T47D (cell line): ENCODE data around the gene ASB10.

Experiments used
- DNase-seq, 2 experiments: peaks; one replicate each; pipeline versions ENCODE4 v3.0.0 to v3.0.0-alpha.2; 2011 to 2012; ENCODE audit warnings: low read depth in 1 of 2, low spot score in 1 of 2
- JUND ChIP-seq: IDR thresholded peaks from 2 replicates; pipeline ENCODE4 v1.6.1; 2012; ENCODE audit warnings: low read depth
- in situ Hi-C: cut with HindIII; loops from 2 replicates; pipeline ENCODE4 v1.10.0; 2016; ENCODE audit warnings: low sequenced_read_pairs, low pct_unique_long_range_greater_than_20kb

ASB10 gene

DNA sequence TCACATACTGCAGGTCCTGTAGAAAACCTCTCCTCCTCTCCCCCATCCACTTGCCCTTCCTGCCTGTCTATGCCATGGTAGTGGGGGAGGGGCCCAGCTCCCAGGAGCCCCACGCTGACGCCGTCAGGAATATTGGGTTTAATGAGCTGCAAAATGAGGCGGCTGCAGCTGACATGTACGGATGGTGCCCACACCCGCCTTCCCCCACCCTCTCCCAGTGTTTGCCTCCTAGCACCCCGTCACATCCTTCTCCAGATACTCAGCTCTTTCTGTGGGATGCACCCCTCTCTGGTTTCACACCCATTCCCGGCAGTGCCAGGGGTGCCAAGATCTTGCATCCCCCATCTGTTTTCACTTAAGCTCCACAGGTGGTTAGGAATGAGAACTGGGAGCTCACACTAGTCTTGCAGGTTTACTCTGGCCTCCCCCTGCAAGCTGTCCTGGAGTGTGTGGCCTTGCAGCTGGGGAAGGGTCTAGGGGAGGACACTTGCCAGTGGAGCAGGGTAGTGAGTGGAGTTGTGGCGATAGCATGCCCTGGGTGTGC is 45.7 kb downstream of the ASB10 start:
- no peak for TF ChIP-seq JUND
- no peak for DNase-seq
- in situ Hi-C loops: no loop called here

DNA sequence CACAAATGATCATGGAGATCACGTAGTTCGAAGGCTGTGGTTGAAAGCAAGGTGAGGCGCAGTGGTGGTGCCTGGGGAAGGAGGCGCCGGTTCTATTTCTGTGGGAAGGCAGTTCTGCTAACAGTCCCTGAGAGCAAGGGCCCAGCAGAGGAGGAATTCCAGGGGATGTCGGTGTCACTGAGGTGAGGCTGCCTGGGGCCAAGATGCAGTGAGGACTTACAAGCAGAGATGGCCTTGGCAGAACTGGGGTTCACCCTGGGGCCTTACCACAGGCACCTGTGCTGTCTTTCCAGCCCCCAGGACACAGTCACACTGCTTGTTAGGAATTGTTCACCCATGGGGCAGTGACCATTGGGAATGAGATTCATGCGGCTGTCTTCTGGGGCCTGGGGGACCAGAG is 46.2 kb downstream of the ASB10 start:
- TF ChIP-seq JUND: no peak
- no peak for DNase-seq
- in situ Hi-C loops: no loop called here

DNA sequence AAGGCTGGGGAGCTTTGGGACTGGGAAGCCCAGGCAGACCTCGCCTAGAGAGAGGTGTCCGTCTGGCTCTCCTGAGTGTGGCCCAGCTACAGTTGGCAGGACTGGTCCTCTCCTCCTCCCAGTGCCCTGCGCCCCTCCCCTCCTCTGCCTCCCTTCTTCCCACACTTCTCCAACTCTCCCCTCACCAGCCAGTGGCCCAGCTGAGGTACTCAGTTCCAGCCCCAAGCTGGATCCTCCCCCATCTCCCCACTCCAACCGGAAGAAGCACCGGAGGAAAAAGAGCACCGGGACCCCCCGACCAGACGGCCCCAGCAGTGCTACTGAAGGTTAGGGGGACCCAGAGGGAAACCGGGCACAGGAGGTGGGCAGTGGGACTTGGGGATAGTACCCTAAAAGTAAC is 47.3 kb downstream of the ASB10 start:
- in situ Hi-C loops: no loop called here
- TF ChIP-seq JUND: no peak

DNA sequence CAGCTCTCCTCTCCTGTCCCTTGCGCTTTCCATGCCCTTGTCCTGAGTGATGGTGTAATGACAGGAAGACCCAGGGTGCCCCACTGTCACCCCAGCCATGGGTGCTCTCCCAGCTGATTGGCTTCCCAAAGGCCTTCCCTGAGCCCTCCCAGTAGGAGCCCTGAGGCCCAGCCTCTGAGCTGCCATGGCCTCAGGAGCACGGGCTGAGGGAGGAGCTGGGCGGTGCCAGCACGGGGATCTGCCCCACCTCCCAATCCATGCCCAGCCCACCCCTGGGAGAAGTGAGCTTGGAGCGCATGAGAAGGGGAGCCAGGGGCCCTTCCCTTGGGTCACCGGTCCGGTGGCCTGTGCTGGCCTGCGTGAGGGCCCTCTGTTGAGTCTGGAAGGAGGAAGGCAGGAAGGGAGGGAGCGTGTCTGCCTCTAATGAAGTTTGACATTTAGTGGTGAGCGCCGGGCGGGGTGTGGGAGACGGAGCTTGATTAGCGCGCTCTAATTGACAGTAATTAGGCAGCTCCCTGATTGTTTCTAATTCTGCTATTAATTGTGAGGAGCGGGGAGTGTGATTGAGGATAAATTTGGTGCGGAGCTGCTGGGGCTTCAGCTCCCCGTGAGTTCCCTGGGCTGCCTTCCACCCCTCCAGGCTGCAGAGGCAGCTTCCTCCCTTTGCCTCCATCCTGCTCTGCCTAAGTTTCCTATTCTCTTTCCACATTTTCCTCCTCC is 47.8 kb downstream of the ASB10 start:
- DNase-seq: no peak
- TF ChIP-seq JUND: no peak
- in situ Hi-C loops: no loop called here

More for the DNA sequence above, 47.3 kb downstream of the ASB10 start:
- no peak for DNase-seq

DNA sequence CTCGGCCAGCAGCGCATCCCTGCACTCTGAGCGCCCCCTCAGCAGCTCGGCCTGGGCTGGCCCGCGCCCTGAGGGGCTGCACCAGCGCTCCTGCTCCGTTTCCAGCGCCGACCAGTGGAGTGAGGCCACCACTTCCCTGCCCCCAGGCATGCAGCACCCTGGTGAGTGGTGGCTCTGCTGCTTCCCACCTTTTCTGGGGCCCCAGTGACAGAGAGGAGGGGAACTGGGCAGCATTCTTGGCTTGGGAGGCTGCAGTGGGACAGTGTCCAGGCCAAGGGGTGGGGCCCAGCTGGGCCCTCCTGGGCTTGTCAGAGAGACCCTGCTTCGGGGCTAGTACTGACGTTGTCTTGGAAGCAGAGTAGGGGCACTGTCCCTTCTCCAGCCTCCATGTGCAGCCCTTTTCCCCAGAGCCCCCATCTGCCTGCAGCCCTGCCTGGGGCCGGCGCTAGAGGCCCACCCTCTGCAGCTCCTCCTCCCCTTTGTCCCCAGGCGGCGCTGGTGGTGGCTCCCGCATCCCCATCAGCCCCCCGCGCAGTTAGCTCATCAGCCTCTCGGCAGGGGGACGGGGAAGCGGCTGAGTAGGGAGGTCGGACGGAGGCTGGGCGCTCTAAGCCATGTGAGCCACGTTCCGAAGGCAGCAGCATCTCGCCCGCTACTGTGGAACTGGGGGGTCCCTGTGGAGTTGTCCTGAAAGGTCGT is 48.7 kb downstream of the ASB10 start:
- DNase-seq: no peak
- TF ChIP-seq JUND: no peak
- in situ Hi-C loops: no loop called here

DNA sequence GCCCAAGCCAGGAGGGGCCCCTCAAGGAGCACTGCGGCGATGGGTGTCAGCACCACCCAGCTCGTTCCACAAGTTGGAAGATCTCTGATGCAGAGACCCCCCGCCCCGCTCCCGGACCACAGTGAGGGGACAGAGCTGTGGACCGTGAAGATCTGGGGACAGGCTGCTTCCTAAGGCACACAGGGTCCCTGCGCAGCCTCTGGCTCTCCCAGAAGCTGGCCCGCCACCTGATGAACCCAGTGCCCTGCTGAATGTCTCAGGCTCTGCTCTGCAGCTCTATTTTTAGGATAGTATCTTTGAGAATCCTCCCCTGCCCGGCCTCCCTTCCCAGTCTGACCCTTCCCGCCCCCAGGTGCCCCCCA is 49.3 kb downstream of the ASB10 start:
- TF ChIP-seq JUND: no peak
- DNase-seq: no peak
- in situ Hi-C loops: no loop called here

DNA sequence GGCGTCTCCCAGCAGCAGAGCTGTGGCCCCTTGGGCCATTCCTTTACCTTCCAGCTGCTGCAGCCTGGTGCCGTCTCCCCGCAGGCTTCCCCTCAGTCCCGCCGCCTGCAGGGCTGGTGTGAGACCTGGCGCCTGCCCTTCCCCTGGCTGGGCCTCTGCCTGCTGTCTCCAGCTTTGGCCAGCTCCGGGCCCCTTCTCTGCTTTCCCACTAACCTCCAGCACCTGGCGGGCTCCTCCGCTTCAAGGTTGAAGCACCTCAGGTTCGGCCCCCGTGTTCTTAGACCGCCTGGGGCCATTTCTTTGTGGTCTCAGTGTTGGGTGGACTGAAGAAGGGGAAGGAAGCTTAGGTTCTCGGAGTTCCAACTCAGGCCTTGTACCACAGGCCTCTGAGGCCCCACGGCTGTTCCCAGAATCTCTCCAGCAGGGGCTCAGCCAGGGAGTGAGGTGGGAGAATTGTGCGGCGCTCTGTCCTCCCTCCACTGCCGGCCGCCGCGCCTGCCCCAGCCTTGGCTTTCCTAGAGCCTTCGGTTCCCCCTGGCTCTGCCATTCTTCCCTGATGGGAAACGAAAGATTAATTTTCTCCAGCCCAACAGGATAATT is 49.9 kb downstream of the ASB10 start:
- no peak for DNase-seq
- TF ChIP-seq JUND: no peak
- in situ Hi-C loops: no loop called here

DNA sequence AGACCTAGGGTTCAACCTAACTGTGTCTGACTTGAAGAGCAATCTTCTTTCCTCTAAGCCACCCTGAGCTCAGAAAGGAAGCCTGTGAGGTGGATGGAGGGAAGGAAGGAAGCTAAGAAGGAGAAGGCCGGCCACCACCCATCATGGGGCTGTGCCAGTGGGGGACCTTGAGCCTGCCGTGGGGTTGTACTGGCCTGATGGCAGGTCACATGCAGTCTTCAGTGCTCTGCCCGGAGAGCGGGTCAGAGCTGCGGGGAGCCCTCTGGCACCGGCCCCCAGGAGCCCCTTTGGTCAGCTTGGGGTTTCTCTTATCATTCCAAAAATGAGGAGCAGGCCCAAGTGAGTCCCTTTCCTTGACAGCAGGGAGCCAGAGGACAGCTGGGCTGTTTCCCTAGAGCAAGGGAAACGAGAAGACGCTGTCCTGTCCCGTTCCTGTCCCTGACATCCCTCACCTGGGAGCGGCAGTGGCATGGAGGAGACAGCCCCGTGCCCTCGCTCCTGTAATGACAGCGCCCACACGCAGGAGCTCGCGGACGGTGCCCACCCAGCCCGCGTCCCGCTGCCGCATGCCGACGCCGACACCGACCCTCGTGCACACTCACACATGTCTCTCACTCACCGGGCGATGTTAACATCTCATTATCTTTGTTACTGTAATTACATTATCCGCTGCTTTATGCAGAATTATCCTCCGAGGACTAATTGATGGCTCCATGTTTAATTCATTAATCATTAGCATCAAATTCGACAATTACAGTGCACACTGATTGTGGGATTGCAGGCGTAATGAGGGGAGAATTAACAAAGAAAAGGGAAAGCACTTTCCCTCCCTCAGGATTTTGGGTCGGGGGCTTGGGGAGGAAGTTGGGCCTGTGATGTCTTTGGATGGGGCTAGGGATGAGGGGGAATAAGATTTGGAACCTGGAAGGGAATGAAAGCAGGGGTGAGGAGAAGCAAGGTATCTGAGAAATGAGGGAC is 50.9 kb downstream of the ASB10 start:
- TF ChIP-seq JUND: no peak
- in situ Hi-C loops: no loop called here
- DNase-seq: no peak

DNA sequence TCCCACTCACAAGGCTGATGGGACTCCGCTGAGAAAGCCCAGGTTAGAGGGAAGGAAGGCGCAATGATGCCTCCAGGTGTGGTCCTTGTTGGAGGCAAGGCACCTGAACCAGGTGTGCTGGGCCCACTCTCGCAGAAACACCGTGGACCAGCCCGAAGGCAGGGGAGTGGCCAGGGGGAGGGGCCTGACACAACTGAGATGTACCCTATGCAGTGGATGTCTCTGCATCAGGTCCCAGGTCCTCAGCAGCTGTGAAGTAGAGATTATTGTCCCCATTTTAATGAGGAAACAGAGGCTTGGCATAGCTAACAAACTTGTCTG is 51.6 kb downstream of the ASB10 start:
- TF ChIP-seq JUND: no peak
- in situ Hi-C loops: no loop called here
- DNase-seq: no peak

DNA sequence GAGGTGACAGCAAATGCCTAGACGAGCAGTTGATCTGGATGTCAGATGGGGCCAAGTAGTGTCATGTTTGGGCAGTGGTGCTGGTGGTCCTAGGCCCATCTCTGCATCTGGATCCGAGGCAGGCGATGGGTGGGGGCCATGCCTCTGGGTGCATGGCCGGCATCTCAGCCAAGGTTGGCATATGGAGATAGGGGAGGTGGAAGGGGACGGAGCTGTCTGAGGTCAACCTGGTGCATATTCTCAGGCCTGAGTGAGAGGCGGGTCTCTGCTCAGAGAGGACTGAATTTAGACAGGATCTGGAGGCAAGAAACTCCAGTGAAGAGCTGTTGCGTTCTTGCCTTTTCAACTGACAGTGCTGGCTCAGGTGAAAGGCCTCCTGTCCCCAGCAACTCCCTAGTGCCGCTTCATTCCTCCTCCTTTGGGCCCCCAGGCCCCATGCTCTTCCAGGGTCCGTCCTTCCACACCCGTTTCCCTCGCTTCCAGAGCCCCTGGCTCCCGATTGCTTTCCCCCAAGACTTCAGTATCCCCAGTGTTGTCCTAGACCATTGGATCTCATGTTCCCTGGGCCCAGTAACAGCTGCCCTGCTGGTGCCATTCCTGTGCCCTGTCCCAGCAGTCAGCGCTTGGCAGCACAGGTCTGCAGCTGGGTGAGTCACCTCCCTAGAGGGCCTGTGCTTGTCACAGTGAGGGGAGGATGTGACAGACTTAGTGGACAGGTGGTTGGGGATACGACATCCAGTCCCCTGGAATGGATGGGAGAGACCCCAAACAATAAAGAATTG is 52.1 kb downstream of the ASB10 start:
- DNase-seq: no peak
- in situ Hi-C loops: no loop called here
- no peak for TF ChIP-seq JUND

DNA sequence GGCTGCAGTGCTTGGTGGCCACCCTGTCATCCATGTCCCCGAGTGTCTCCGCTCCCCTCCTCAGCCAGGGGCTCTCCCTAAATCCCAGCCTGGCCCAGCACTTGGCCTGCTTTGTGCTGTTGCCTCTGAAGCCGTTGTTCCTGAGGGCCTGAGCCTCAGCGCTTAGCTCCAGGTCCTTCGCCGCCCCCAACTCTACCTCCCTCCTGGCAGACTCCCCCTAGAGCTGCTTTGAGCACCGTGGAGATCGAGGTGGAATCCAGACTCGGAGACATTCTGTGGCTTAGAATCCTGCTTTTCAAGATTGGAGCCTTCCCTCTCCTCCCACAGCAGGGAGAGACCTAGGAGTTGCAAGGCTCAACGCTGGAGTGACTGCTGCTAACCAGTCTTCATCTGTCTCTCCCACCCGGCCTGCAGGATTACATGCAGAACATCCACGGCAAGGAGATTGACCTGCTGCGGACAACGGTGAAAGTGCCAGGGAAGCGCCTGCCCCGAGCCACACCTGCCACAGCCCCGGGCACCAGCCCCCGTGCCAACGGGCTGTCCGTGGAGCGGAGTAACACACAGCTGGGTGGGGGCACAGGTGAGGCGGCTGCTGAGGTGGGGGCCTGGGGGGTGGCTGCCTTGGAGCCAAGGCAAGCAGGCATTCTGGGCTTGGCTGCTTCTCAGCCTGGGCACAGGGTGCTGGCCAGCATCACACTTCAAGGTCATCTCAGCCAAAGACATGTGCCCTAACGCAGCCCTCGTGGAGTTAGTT is 52.9 kb downstream of the ASB10 start:
- DNase-seq: no peak
- no peak for TF ChIP-seq JUND
- in situ Hi-C loops: no loop called here
